Neuron (in vitro differentiated cells): ENCODE measurements around the gene TBC1D23.
"Not testable (repeated sequence)": the region's sequence is repeated elsewhere in the genome, so short reads cannot be mapped to it uniquely, and the experiment has no call there.

Source experiments
- H2AFZ ChIP-seq: one replicate; pipeline ENCODE4 v1.6.1; 2013; ENCODE audit warnings: low read depth, mild to moderate bottlenecking, inconsistent platforms, low read length, moderate library complexity
- H3K27me3 ChIP-seq: one replicate; pipeline ENCODE4 v1.6.1; 2013; ENCODE audit warnings: low read length; ENCODE audit not compliant: insufficient read depth
- H3K36me3 ChIP-seq: one replicate; pipeline ENCODE4 v1.6.1; 2013; ENCODE audit warnings: low read length; ENCODE audit not compliant: insufficient read depth
- H3K4me1 ChIP-seq: one replicate; pipeline ENCODE4 v1.6.1; 2013; ENCODE audit warnings: low read length; ENCODE audit not compliant: insufficient read depth
- H3K4me3 ChIP-seq: 2 replicates; pipeline ENCODE4 v1.5.1; 2013; ENCODE audit warnings: mild to moderate bottlenecking, low read length, moderate library complexity
- H3K9me3 ChIP-seq: one replicate; pipeline ENCODE4 v1.6.1; 2013; ENCODE audit warnings: low read length

Gene TBC1D23

DNA sequence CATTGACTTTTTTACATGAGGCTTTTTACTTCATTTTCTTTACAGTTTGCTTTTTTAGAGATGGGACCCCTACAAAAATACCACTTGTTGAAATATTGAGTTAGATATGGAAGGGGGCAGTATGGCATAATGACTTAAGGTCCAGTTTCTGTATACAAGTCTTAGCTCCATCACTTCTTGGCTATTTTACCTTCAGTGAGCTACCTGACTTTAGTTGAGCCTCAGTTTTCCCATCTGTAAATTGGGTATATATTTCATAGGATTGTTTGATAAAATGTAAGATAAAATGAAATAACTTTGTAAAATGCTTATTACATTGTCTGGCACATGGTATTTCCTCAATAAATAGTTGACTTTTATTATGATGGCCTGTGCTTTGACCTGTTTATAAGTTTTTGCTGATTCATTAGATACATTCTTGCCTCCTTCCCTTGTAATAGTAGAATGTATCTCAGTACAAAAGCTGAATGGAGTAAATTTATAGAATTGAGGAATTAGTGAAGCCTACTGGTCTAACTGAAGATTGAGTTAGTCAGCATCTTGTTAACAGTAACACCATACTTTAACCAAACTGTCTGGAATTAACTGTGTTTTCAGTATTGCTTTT is 27.6 kb downstream of the TBC1D23 start:
- H3K9me3 ChIP-seq, result no peaks in the 10 kb centered on the region
- H3K4me1 ChIP-seq, result no peaks in the 10 kb centered on the region
- H3K4me3 ChIP-seq, result no peak overlapping the region
- H2AFZ ChIP-seq, result no peak overlapping the region
- H3K36me3 ChIP-seq, result peaks cover 28% of the 10 kb centered on the region
- no peaks in the 10 kb centered on the region for H3K27me3 ChIP-seq

DNA sequence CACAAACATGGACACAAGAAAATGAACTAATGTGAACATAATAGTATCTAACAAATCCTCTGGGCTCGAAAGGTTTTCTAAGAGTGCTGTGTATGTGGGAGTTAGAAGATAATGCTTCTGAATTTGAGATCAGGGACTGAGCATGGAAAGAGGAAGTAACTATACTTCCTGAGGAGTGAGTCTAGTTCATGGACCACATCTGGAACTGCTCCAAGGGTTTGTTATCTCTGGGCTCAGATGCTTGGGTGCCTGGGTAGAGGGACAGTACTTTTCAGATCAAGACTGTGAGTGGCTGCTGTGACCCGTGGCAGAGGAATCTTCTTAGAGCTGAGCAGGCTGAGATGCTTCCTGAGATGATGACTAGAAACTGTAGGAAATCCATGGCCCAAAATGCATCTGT is 28.5 kb downstream of the TBC1D23 start:
- Histone ChIP-seq H3K36me3 (peaks cover 28% of the 10 kb centered on the region), H3K9me3 (no peaks in the 10 kb centered on the region), H3K4me3 (no peak overlapping the region)

DNA sequence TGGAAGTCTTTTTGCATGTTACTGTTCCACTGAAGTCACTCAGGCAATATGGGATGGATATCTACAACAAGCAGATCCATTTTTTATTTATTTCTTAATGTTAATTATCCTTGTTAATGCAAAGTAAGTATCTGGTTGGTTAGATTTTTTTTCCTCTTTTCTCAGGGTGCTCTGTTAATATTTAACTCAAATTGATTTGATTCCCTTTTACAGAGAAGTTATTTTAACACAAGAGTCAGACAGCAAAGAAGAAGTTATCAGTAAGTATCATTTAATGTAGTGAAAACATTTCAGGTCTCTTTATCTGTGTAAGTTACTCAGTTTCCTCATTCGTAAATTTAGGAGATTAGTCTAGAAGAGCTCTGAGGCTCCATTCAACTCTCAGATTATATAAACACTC is 34.3 kb downstream of the TBC1D23 start:
- Histone ChIP-seq H3K4me1 (no peaks in the 10 kb centered on the region), H3K4me3 (no peak overlapping the region), H2AFZ (no peak overlapping the region), H3K36me3 (peaks cover 38% of the 10 kb centered on the region), H3K9me3 (no peaks in the 10 kb centered on the region), H3K27me3 (no peaks in the 10 kb centered on the region)

More for the DNA sequence above, 28.5 kb downstream of the TBC1D23 start:
- Histone ChIP-seq H2AFZ (no peak overlapping the region), H3K4me1 (no peaks in the 10 kb centered on the region), H3K27me3 (no peaks in the 10 kb centered on the region)

DNA sequence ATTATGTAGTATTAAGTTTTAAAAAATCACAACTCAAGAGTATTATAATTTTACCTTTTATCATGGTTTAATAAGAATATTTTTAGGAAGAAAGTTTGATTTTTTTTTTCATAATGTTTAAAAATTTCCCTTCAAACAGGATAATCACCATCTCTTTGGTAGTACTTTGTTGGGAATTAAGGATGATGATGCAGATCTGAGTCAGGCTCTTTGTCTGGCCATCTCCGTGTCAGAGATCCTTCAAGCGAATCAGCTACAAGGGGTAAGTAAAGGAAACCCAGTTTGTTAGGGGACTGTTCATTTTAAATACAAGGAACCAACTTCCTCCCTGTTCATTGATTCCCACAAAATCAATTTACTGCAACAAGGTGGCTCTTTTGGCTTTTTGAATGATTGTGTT is 37.0 kb downstream of the TBC1D23 start:
- H3K36me3 ChIP-seq, result peaks cover 41% of the 10 kb centered on the region
- H3K4me1 ChIP-seq, result no peaks in the 10 kb centered on the region
- no peak overlapping the region for H2AFZ ChIP-seq
- no peaks in the 10 kb centered on the region for H3K9me3 ChIP-seq
- no peak overlapping the region for H3K4me3 ChIP-seq
- no peaks in the 10 kb centered on the region for H3K27me3 ChIP-seq

DNA sequence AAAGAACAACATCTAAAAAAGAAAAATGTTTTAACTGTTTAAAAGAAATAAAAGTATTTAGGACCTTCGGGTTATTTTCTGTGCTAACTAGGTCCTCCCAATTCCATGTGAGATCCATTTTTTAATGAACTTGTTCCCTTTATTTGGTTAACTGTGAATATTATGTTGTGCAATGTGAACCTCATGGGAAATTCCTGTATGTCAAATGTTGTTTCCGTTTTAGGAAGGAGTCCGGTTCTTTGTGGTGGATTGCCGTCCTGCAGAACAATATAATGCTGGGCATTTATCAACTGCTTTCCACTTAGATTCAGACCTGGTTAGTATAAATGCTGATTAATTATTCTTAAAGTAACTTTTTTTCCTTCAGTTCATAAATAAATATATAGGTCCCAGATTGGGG is 38.2 kb downstream of the TBC1D23 start:
- H3K4me1 ChIP-seq, result no peaks in the 10 kb centered on the region
- no peak overlapping the region for H3K4me3 ChIP-seq
- no peaks in the 10 kb centered on the region for H3K9me3 ChIP-seq
- H3K36me3 ChIP-seq, result peaks cover 43% of the 10 kb centered on the region
- no peaks in the 10 kb centered on the region for H3K27me3 ChIP-seq
- H2AFZ ChIP-seq, result no peak overlapping the region

DNA sequence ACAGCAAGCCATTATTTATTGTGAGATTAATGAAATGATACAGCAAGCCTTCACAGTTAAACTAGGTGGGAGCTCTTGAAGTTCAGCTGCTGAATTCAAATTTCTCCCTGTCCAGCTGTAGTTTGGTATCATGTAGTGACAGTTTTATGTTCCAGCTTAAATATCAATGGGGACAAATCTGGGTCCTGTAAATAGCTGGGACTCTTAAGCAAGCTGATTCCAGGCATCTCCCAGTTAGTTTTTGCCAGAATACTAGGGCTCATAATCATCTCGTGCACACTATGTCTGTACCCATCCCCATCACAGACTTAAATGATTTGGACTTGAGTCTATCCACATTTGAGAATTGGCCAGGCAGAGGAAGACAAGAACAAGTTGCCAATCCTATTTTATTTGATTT is 45.9 kb downstream of the TBC1D23 start:
- peaks cover 41% of the 10 kb centered on the region for H3K36me3 ChIP-seq
- no peaks in the 10 kb centered on the region for H3K9me3 ChIP-seq
- H2AFZ ChIP-seq, result no peak overlapping the region
- H3K4me3 ChIP-seq, result no peak overlapping the region
- no peaks in the 10 kb centered on the region for H3K4me1 ChIP-seq
- H3K27me3 ChIP-seq, result no peaks in the 10 kb centered on the region

DNA sequence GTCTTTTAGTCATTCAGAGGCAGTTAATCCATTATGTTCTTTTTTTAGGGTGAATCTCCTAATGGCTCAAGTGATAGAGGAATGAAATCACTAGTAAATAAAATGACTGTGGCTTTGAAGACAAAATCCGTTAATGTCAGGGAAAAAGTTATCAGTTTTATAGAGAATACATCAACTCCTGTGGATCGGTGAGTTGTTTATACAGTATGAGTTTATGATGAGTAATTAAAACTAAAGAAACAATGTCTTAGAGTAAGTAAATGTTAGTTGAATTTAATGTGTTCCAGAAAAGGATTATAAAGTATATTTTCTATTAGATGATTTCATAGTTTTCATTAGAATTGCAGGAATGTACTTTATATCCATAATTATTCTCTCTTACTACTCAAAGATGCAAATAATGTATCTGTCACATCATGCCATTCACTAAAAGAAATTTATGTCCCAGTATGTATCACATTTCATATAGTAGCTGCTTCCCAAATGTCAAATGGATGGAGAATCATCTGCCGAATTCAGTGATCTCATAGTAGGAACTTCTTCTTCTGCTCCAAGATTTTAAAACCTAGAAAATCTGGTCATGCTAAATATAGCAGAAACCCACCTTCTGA is 49.7 kb downstream of the TBC1D23 start:
- H2AFZ ChIP-seq, result no peak overlapping the region
- peaks cover 32% of the 10 kb centered on the region for H3K36me3 ChIP-seq

DNA sequence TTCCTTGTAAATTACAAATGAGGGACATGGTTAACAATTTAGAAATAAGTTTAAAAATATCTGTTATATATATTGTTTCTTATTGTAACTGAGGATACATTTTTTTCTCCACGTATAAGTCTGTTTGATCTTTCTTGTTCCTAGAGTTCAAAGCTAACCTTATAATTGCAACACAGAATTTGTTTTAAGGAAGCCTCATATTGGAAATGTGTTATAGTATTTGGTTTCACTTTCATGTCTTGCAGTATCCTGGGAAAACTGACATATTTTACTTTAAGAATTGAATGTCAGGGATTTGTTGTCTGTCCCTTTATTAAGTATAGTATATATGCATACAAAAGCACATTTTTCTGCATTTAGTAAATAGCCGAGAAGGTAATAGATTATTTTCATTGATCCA is 50.2 kb downstream of the TBC1D23 start:
- peaks cover 28% of the 10 kb centered on the region for H3K36me3 ChIP-seq
- no peaks in the 10 kb centered on the region for H3K9me3 ChIP-seq
- H2AFZ ChIP-seq, result no peak overlapping the region
- H3K27me3 ChIP-seq, result no peaks in the 10 kb centered on the region
- H3K4me3 ChIP-seq, result no peak overlapping the region
- H3K4me1 ChIP-seq, result no peaks in the 10 kb centered on the region

More for the DNA sequence above, 49.7 kb downstream of the TBC1D23 start:
- no peaks in the 10 kb centered on the region for H3K4me1 ChIP-seq
- no peaks in the 10 kb centered on the region for H3K27me3 ChIP-seq
- H3K9me3 ChIP-seq, result no peaks in the 10 kb centered on the region
- H3K4me3 ChIP-seq, result no peak overlapping the region

DNA sequence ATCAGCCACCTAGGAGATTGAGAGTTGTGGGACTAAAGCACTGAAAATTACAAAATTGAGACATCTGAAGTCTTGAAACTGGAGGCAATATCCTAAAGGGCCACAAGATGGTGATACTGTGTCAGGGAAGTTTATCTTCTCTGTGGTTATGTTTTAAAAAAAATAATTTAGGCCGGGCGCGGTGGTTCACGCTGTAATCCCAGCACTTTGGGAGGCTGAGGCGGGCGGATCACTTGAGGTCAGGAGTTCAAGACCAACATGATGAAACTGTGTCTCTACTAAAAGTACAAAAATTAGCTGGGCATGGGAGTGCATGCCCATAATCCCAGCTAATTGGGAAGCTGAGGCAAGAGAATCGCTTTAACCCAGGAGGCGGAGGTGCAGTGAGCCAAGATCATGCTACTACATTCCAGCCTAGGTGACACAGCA is 55.9 kb downstream of the TBC1D23 start:
- H3K4me3 ChIP-seq, result no peak overlapping the region
- H2AFZ ChIP-seq, result no peak overlapping the region
- H3K27me3 ChIP-seq, result no peaks in the 10 kb centered on the region
- peaks cover 18% of the 10 kb centered on the region for H3K36me3 ChIP-seq
- H3K4me1 ChIP-seq, result no peaks in the 10 kb centered on the region
- no peaks in the 10 kb centered on the region for H3K9me3 ChIP-seq

DNA sequence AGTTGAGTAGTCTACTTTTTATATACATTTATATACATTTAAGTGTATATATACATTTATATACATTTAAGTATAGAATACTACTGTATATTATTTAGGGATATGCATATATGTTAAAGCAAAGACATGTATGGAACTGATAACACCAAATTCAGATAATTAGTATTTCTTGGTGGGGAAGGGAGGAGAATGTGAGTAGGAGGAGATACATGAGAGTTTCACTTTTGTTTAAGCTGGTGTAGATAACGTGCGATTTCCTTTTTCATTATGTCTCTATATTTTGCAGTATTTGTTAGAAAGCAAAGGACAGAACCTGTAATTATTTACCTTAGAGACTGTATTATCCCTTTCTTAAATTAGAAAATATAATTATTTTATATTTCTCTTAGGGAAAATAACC is 57.1 kb downstream of the TBC1D23 start:
- H2AFZ ChIP-seq, result no peak overlapping the region
- H3K4me1 ChIP-seq, result no peaks in the 10 kb centered on the region
- H3K4me3 ChIP-seq, result no peak overlapping the region
- peaks cover 15% of the 10 kb centered on the region for H3K36me3 ChIP-seq
- no peaks in the 10 kb centered on the region for H3K27me3 ChIP-seq
- H3K9me3 ChIP-seq, result no peaks in the 10 kb centered on the region

DNA sequence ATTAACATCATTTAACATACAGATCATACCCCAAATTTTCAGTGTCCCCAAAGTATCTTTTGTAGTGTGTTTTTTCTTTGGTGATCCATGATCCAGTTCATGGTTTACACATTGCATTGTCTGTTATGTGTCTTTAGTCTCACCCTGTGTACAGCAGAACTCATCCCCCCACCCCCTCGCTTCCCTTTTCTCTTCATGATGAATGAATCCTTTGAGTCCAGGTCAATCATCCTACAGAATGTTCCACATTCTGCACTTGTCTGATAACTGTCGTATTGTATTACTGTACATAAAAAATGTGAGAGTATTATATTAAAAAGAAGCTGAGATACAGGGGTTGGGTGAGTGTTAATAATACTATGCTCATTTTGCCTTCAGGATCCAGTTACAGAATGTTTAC is 59.2 kb downstream of the TBC1D23 start:
- no peaks in the 10 kb centered on the region for H3K9me3 ChIP-seq
- no peak overlapping the region for H3K4me3 ChIP-seq
- no peaks in the 10 kb centered on the region for H3K4me1 ChIP-seq
- no peaks in the 10 kb centered on the region for H3K27me3 ChIP-seq
- H2AFZ ChIP-seq, result no peak overlapping the region
- peaks cover 18% of the 10 kb centered on the region for H3K36me3 ChIP-seq

DNA sequence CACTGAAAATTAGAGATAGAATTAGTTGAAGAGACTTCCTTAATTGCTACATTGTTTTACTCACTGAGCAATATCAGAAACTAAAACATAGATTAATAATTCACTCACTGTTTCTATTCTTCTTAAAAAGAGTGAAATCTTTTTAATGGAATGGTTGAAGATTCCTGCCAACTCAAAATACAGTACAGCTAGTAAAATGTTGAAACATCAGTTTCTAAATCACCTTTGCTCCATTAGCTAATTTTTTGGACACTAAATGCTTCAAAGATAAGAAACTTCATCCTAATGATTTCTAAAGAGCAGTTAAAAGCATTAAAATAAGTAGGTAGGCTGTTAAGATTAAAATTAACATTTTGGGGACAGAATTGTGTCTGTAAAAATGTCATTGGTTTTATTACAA is 63.3 kb downstream of the TBC1D23 start:
- no peak overlapping the region for H2AFZ ChIP-seq
- no peaks in the 10 kb centered on the region for H3K4me1 ChIP-seq
- no peaks in the 10 kb centered on the region for H3K9me3 ChIP-seq
- H3K27me3 ChIP-seq, result no peaks in the 10 kb centered on the region
- peaks cover 19% of the 10 kb centered on the region for H3K36me3 ChIP-seq
- no peak overlapping the region for H3K4me3 ChIP-seq

DNA sequence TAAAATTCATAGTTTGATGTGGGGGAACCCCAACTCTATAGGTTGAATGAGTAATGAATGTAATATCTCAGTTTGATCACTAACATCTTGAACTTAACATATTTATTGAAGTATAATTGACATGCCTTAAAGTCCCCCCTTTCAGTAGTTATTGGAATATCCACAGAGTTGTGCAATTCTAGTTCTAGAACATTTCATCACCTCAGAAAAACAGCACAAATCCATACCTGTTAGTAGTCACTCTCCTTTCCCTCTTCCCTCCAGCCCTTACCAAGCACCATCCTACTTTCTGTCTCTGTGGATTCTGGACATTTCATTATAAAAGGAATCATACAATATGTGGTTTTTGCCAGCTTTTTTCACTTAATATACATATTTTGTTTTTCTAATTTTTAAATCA is 65.0 kb downstream of the TBC1D23 start:
- Histone ChIP-seq H2AFZ (no peak overlapping the region), H3K4me1 (no peaks in the 10 kb centered on the region), H3K4me3 (no peak overlapping the region), H3K36me3 (peaks cover 12% of the 10 kb centered on the region), H3K27me3 (no peaks in the 10 kb centered on the region), H3K9me3 (no peaks in the 10 kb centered on the region)

DNA sequence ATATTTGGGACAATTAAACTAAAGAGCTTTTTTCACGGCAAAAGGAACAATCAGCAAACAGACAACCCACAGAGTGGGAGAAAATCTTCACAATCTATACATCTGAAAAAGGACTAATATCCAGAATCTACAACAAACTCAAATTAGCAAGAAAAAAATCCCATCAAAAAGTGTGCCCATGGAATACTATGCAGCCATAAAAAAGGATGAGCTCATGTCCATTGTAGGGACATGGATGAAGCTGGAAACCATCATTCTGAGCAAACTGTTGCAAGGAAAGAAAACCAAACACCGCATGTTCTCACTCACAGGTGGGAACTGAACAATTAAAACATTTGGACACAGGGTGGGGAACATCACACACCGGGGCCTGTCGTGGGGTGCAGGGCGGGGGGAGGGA is 66.6 kb downstream of the TBC1D23 start:
- H3K9me3 ChIP-seq, H3K27me3 ChIP-seq, H3K4me3 ChIP-seq, H3K4me1 ChIP-seq, H2AFZ ChIP-seq, H3K36me3 ChIP-seq: not testable (repeated sequence)
